OCI-M2 (cell line): Measurements from ENCODE around the gene THUMPD1.
"Not testable (repeated sequence)": the region's sequence is repeated elsewhere in the genome, so short reads cannot be mapped to it uniquely, and the experiment has no call there.

ENCODE experiments used
- DNase-seq: peaks from one replicate; lab custom pipeline; 2025; ENCODE audit not compliant: unreplicated experiment; lab: John Stamatoyannopoulos, UW

Gene THUMPD1

DNA sequence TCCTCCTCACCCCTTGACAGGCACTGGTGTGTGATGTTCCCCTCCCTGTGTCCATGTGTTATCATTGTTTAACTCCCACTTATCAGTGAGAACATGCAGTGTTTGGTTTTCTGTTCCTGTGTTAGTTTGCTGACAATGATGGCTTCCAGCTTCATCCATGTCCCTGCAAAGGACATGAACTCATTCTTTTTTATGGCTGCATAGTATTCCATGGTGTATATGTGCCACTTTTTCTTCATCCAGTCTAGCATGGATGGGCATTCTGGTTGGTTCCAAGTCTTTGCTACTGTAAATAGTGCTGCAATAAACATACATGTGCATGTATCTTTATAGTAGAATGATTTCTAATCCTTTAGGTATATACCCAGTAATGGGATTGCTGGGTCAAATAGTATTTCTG is 39.9 kb downstream of the THUMPD1 start:
- DNase-seq, result not testable (repeated sequence)

DNA sequence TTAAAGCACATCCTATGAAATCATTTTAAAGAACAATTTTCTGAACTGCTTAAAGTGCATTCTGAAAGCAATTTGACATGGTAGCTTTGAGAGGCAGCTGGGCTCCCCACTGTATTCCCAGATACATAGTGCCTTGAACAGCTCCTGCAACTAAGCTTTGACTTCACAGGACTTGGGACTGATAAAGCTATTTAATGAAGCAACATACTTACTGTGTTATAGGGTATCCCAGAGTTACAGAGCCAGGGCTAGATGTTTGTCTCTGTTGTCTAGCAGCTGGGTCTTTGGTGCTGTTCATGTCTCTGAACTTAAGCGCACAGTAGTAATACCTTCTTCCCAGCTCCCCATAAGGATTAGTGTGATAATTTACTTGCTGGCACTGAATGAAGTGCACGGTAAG is 45.0 kb downstream of the THUMPD1 start:
- no peak for DNase-seq

DNA sequence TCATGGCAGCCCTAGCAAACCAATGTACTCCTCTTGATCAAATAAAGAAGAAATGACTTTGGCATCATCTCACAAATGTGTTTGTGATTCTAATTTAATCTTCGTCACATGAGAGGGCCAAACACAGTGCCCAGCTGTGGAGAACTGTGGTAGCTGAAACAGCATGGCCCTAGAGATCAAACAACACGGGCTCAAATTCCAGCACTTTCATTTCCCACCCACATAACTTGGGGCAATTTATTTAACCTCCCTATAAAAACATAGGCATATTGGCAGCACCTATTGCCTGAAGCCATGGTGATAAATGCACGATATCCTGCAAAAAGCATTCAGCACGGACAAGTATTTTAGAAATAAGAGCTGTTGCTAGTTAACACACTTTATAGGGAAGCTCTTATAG is 46.6 kb downstream of the THUMPD1 start:
- no peak for DNase-seq

- not testable (repeated sequence) for DNase-seq
Measured at GRCh38 chr16:20694096-20694495, 47.5 kb downstream of the THUMPD1 start.

- no peak for DNase-seq
Measured at GRCh38 chr16:20689668-20690067, 52.0 kb downstream of the THUMPD1 start.

- DNase-seq, result no peak
Measured at GRCh38 chr16:20683812-20684211, 57.8 kb downstream of the THUMPD1 start.
